SK-N-SH (cell line): ENCODE measurements around the gene HYAL1. TPM values are rescaled to one million over a fixed set of nuclear protein-coding genes. Genes with fewer than 3 reads are reported as not detected.

Experiments
- CTCF ChIA-PET: fragments of 300-600, 350-600 bp; formaldehyde crosslinking; extraction: SDS; loops from one replicate; lab custom pipeline; 2021; lab: Yijun Ruan, JAX
- POLR2A ChIA-PET: fragments of 350-600 bp; sonication (Branson Sonifier 250); formaldehyde crosslinking; extraction: SDS; loops from one replicate; lab custom pipeline; 2020; ENCODE audit warnings: antibody characterized with exemption, inconsistent platforms; lab: Yijun Ruan, JAX
- DNase-seq: peaks from one replicate; pipeline ENCODE4 v3.0.0; 2012
- H2AFZ ChIP-seq: fragments of 200-600 bp; sonication (generic); 2 replicates; pipeline ENCODE4 v1.8.1; 2016; ENCODE audit warnings: antibody characterized with exemption, mild to moderate bottlenecking, low read depth
- H3F3A ChIP-seq: fragments of 200-600 bp; sonication (generic); replicated peaks from 2 replicates; pipeline ENCODE3; 2016; ENCODE audit warnings: antibody characterized with exemption, mild to moderate bottlenecking; ENCODE audit not compliant: insufficient read depth
- H3K27ac ChIP-seq, 2 experiments: fragments of 200-500 bp in 1 of 2; fragments of 200-600 bp in 1 of 2; sonication (Bioruptor generic) in 1 of 2; sonication (generic), shearing (Covaris generic) in 1 of 2; 2 replicates each; pipeline versions ENCODE4 v1.5.1 to v1.6.1; 2014 to 2016; ENCODE audit warnings: low read depth in 2 of 2, inconsistent platforms in 1 of 2, low read length in 1 of 2, mild to moderate bottlenecking in 1 of 2, mixed read lengths in 1 of 2
- H3K27me3 ChIP-seq: fragments of 200-600 bp; sonication (generic), shearing (Covaris generic); 2 replicates; pipeline ENCODE4 v1.6.1; 2016; ENCODE audit warnings: mixed run types; ENCODE audit not compliant: insufficient read depth
- H3K36me3 ChIP-seq, 2 experiments: fragments of 200-500 bp in 1 of 2; fragments of 200-600 bp in 1 of 2; sonication (Bioruptor generic) in 1 of 2; sonication (generic) in 1 of 2; replicated peaks in 1 of 2; 2 replicates each; pipeline versions ENCODE3 to v1.5.1; 2014 to 2016; ENCODE audit warnings: low read length in 1 of 2, mild to moderate bottlenecking in 1 of 2; ENCODE audit not compliant: insufficient read depth in 2 of 2, control insufficient read depth in 1 of 2
- H3K4me1 ChIP-seq, 2 experiments: fragments of 200-500 bp in 1 of 2; fragments of 200-600 bp in 1 of 2; sonication (Bioruptor generic) in 1 of 2; sonication (generic), shearing (Covaris generic) in 1 of 2; 2 replicates each; pipeline versions ENCODE4 v1.5.1 to v1.6.1; 2014 to 2016; ENCODE audit warnings: low read depth in 1 of 2, low read length in 1 of 2, mixed run types in 1 of 2; ENCODE audit not compliant: insufficient read depth in 2 of 2, control insufficient read depth in 1 of 2
- H3K4me2 ChIP-seq: fragments of 200-600 bp; sonication (generic), shearing (Covaris generic); 2 replicates; pipeline ENCODE4 v1.6.1; 2017; ENCODE audit warnings: mixed run types
- H3K4me3 ChIP-seq, 2 experiments: fragments of 200-500 bp in 1 of 2; fragments of 200-600 bp in 1 of 2; sonication (Bioruptor generic) in 1 of 2; sonication (generic), shearing (Covaris generic) in 1 of 2; 2 replicates each; pipeline versions ENCODE4 v1.5.1 to v1.8.1; 2014 to 2016; ENCODE audit warnings: low read depth in 2 of 2, inconsistent platforms in 1 of 2, low read length in 1 of 2, mild to moderate bottlenecking in 1 of 2, mixed read lengths in 1 of 2, moderate library complexity in 1 of 2
- H3K79me2 ChIP-seq: fragments of 200-600 bp; sonication (generic); 2 replicates; pipeline ENCODE4 v1.8.1; 2017; ENCODE audit warnings: mild to moderate bottlenecking; ENCODE audit not compliant: insufficient read depth
- H3K9ac ChIP-seq: fragments of 200-600 bp; sonication (generic); 2 replicates; pipeline ENCODE4 v1.6.1; 2017; ENCODE audit warnings: mixed run types
- H3K9me2 ChIP-seq: fragments of 200-600 bp; sonication (generic); 2 replicates; pipeline ENCODE4 v1.6.1; 2017; ENCODE audit warnings: mixed run types
- H3K9me3 ChIP-seq: fragments of 200-600 bp; sonication (generic); 2 replicates; pipeline ENCODE4 v1.6.1; 2017; ENCODE audit warnings: mixed run types, mild to moderate bottlenecking, moderate library complexity
- H4K20me1 ChIP-seq: fragments of 200-600 bp; sonication (generic); 2 replicates; pipeline ENCODE4 v1.6.1; 2017; ENCODE audit warnings: mild to moderate bottlenecking, mixed run types; ENCODE audit not compliant: insufficient read depth
- EZH2phosphoT487 ChIP-seq: fragments of 200-600 bp; sonication (generic); IDR thresholded peaks from 2 replicates; pipeline ENCODE4 v1.6.1; 2017; ENCODE audit warnings: low read depth, mixed run types, mild to moderate bottlenecking, antibody characterized with exemption, moderate library complexity, borderline replicate concordance
- FOSL2 ChIP-seq: IDR thresholded peaks from 2 replicates; pipeline ENCODE4 v1.4.0; 2012; ENCODE audit warnings: low read depth, mild to moderate bottlenecking, moderate library complexity, borderline replicate concordance
- FOXM1 ChIP-seq: IDR thresholded peaks from 2 replicates; pipeline ENCODE4 v1.4.0; 2012; ENCODE audit warnings: low read depth, mild to moderate bottlenecking
- GATA2 ChIP-seq: sonication (generic); formaldehyde crosslinking; IDR thresholded peaks from 2 replicates; pipeline ENCODE4 v1.5.0; 2020; ENCODE audit warnings: mild to moderate bottlenecking, missing genetic modification reagents
- JUND ChIP-seq: IDR thresholded peaks from 2 replicates; pipeline ENCODE4 v1.4.0; 2012
- MXI1 ChIP-seq: IDR thresholded peaks from 2 replicates; pipeline ENCODE4 v1.6.1; 2012; ENCODE audit warnings: mild to moderate bottlenecking, low read depth, low read length, improper control_type of control experiment
- NFIC ChIP-seq: IDR thresholded peaks from 2 replicates; pipeline ENCODE4 v1.4.0; 2012; ENCODE audit warnings: borderline replicate concordance
- NRF1 ChIP-seq: IDR thresholded peaks from 2 replicates; pipeline ENCODE4 v1.6.1; 2012; ENCODE audit warnings: low read depth, mild to moderate bottlenecking, low read length
- POLR2AphosphoS5 ChIP-seq: IDR thresholded peaks from 2 replicates; pipeline ENCODE4 v1.6.1; 2012; ENCODE audit warnings: low read depth, low read length
- RAD21 ChIP-seq: IDR thresholded peaks from 2 replicates; pipeline ENCODE4 v1.6.1; 2012; ENCODE audit warnings: mild to moderate bottlenecking, low read length
- REST ChIP-seq: IDR thresholded peaks from 2 replicates; pipeline ENCODE4 v1.6.1; 2012; ENCODE audit warnings: mild to moderate bottlenecking, low read depth, low read length, moderate library complexity
- SIN3A ChIP-seq: IDR thresholded peaks from 2 replicates; pipeline ENCODE4 v1.6.1; 2012; ENCODE audit warnings: low read depth, mild to moderate bottlenecking, low read length, moderate library complexity, borderline replicate concordance
- SMC3 ChIP-seq: IDR thresholded peaks from 2 replicates; pipeline ENCODE4 v1.6.1; 2012; ENCODE audit warnings: low read depth, low read length, improper control_type of control experiment
- TCF12 ChIP-seq: IDR thresholded peaks from 2 replicates; pipeline ENCODE4 v1.4.0; 2012
- TEAD4 ChIP-seq: IDR thresholded peaks from 2 replicates; pipeline ENCODE4 v1.4.0; 2012; ENCODE audit warnings: mild to moderate bottlenecking, borderline replicate concordance; ENCODE audit not compliant: insufficient read depth
- USF1 ChIP-seq: IDR thresholded peaks from 2 replicates; pipeline ENCODE4 v1.4.0; 2012; ENCODE audit warnings: low read depth, borderline replicate concordance
- USF2 ChIP-seq: fragments of 150-350 bp; IDR thresholded peaks from 2 replicates; pipeline ENCODE4 v1.6.1; 2017; ENCODE audit warnings: antibody characterized with exemption, low read length, low read depth, borderline replicate concordance
- YY1 ChIP-seq: IDR thresholded peaks from 2 replicates; pipeline ENCODE4 v1.4.0; 2012; ENCODE audit warnings: low read depth, mild to moderate bottlenecking
- WGBS: methylation state at CpG from one replicate; pipeline ENCODE4 v1.1.6; 2017; ENCODE audit warnings: low lambda C conversion rate; 5-methylcytosine and 5-hydroxymethylcytosine counted together
- polyA plus RNA-seq, 3 experiments: library from polyadenylated mRNA; depleted of rRNA; stranded (reverse); fragments of >200 nt; gene quantifications; 2 replicates each; pipeline ENCODE4 v1.2.3, GENCODE V29; 2012
- TF ChIP-seq, protein P1 (sequence below): IDR thresholded peaks from 2 replicates; pipeline ENCODE4 v1.4.0; 2012; ENCODE audit warnings: low read depth
- TF ChIP-seq, protein P2 (sequence below): IDR thresholded peaks from 2 replicates; pipeline ENCODE4 v1.4.0; 2012; ENCODE audit warnings: low read depth, borderline replicate concordance

Gene HYAL1
- polyA plus RNA-seq, 1 of the 3 experiments (the other 2 are of a cell fraction): 0.30 TPM

GRCh38 chr3:50325497-50326181, 22.3 kb upstream of the HYAL1 start:
- WGBS: 89% methylated on average over 11 of the region's 11 CpGs
- Histone ChIP-seq H3K4me1 (peaks cover 0 to 25% of the 10 kb centered on the region in 2 experiments; a peak in 2 of 4 replicates), H3K9me2 (no peaks in the 10 kb centered on the region), H3K36me3 (peaks cover 4 to 31% of the 10 kb centered on the region in 2 experiments), H3K9me3 (no peaks in the 10 kb centered on the region), H3K4me3 (no peak overlapping the region), H3K9ac (no peak overlapping the region), H2AFZ (no peak overlapping the region), H4K20me1 (no peaks in the 10 kb centered on the region), H3F3A (peaks cover 31% of the 10 kb centered on the region), H3K4me2 (no peak overlapping the region), H3K27me3 (no peaks in the 10 kb centered on the region), H3K27ac (no peak overlapping the region), H3K79me2 (peaks cover 27% of the 10 kb centered on the region)
- POLR2A ChIA-PET: no interaction called here
- CTCF ChIA-PET: interaction anchor here (1.0 to 2.4 kb wide), 10 partner anchors 9 to 225 kb away, joined by 3 to 16 read pairs (median 4); partner anchors contain the start of genes HYAL1, HYAL3 and NAA80
- TF ChIP-seq USF1 (no peak), RAD21 (no peak), FOXM1 (no peak), MXI1 (no peak), TEAD4 (no peak), JUND (no peak), SIN3A (no peak), NRF1 (no peak), YY1 (no peak), EZH2phosphoT487 (no peak)
- TF ChIP-seq, protein P1, sequence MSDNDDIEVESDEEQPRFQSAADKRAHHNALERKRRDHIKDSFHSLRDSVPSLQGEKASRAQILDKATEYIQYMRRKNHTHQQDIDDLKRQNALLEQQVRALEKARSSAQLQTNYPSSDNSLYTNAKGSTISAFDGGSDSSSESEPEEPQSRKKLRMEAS: no peak
- TF ChIP-seq, protein P2, sequence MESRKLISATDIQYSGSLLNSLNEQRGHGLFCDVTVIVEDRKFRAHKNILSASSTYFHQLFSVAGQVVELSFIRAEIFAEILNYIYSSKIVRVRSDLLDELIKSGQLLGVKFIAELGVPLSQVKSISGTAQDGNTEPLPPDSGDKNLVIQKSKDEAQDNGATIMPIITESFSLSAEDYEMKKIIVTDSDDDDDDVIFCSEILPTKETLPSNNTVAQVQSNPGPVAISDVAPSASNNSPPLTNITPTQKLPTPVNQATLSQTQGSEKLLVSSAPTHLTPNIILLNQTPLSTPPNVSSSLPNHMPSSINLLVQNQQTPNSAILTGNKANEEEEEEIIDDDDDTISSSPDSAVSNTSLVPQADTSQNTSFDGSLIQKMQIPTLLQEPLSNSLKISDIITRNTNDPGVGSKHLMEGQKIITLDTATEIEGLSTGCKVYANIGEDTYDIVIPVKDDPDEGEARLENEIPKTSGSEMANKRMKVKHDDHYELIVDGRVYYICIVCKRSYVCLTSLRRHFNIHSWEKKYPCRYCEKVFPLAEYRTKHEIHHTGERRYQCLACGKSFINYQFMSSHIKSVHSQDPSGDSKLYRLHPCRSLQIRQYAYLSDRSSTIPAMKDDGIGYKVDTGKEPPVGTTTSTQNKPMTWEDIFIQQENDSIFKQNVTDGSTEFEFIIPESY: no peak
- DNase-seq: no peak

DNA sequence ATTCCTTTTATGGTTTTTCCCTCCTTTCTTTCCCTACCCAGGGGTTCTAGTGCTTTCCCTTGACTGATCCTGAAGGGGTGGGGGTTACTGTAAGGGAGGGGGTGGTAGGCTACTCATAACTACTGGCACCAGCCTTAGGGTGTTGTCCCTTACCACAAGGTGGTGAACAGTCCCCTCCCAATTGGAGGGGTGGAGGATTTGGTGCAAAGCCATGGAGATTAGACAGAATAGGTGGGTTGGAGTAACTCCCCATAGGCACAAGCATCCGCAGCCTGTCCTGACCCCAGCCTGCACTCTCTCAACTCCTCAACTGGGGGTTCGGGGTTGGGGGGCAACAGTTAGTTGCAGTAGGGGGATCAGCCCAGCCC, 21.7 kb upstream of the HYAL1 start:
- peaks cover 26% of the 10 kb centered on the region for H3F3A ChIP-seq
- no peak overlapping the region for H3K4me2 ChIP-seq
- DNase-seq: no peak
- H3K9me3 ChIP-seq: no peaks in the 10 kb centered on the region
- H3K9ac ChIP-seq: no peak overlapping the region
- POLR2A ChIA-PET: interaction anchor here (1.7 kb wide), 1 partner anchor 33 kb away, joined by 6 read pairs; the partner anchor contains the start of gene IFRD2
- H3K4me1 ChIP-seq: peaks cover 0 to 30% of the 10 kb centered on the region in 2 experiments; a peak in 2 of 4 replicates
- WGBS: 68% methylated on average over 2 of the region's 2 CpGs
- no peaks in the 10 kb centered on the region for H3K27me3 ChIP-seq
- H4K20me1 ChIP-seq: no peaks in the 10 kb centered on the region
- no peak overlapping the region for H3K27ac ChIP-seq
- H3K36me3 ChIP-seq: peaks cover under 1 to 26% of the 10 kb centered on the region in 2 experiments
- H3K4me3 ChIP-seq: no peak overlapping the region
- no peak overlapping the region for H2AFZ ChIP-seq
- CTCF ChIA-PET: interaction anchor here (0.6 to 6.0 kb wide), 19 partner anchors 10 to 225 kb away, joined by 3 to 60 read pairs (median 4); partner anchors contain the start of genes HYAL1, HYAL3 and NAA80
- no peaks in the 10 kb centered on the region for H3K9me2 ChIP-seq
- peaks cover 31% of the 10 kb centered on the region for H3K79me2 ChIP-seq
- TF ChIP-seq USF2 (no peak), REST (no peak), JUND (no peak), NFIC (no peak), SMC3 (no peak), POLR2AphosphoS5 (no peak), FOXM1 (no peak), MXI1 (no peak), FOSL2 (no peak), GATA2 (CRISPR knock-in tag) (no peak), TCF12 (no peak), YY1 (no peak)
